Fibroblast of the aortic adventitia (primary cell): Measurements from ENCODE around the gene GRIP2. TPM values are rescaled to one million over a fixed set of nuclear protein-coding genes. Genes with fewer than 3 reads are reported as not detected.

Experiments
- DNase-seq: peaks from one replicate; pipeline ENCODE4 v3.0.0-alpha.2; 2010; ENCODE audit warnings: low read depth
- H3K4me3 ChIP-seq: 2 replicates; pipeline ENCODE4 v1.5.1; 2011; ENCODE audit warnings: low read depth, mild to moderate bottlenecking, control low read depth, low read length, moderate library complexity
- CTCF ChIP-seq: IDR thresholded peaks from 2 replicates; pipeline ENCODE4 v1.5.1; 2011; ENCODE audit warnings: mild to moderate bottlenecking, low read length, control low read depth, inconsistent platforms; ENCODE audit not compliant: insufficient read depth
- total RNA-seq: library from RNA; depleted of rRNA; stranded (reverse); fragments of >200 nt; gene quantifications from 2 replicates; pipeline ENCODE4 v1.2.3, GENCODE V29; 2012; ENCODE audit warnings: low replicate concordance

GRIP2 gene
- total RNA-seq, 1 donor, result 0.90 TPM

GRCh38 chr3:14476583-14477265, 63.4 kb downstream of the GRIP2 start:
- no peak for TF ChIP-seq CTCF
- H3K4me3 ChIP-seq, result no peak overlapping the region
- no peak for DNase-seq

GRCh38 chr3:14475621-14476020, 64.5 kb downstream of the GRIP2 start:
- no peak for TF ChIP-seq CTCF
- no peak for DNase-seq
- no peak overlapping the region for H3K4me3 ChIP-seq

- no peak for TF ChIP-seq CTCF
- no peak for DNase-seq
- H3K4me3 ChIP-seq, result no peak overlapping the region
Measured at GRCh38 chr3:14474363-14475081, 65.6 kb downstream of the GRIP2 start.

- no peak overlapping the region for H3K4me3 ChIP-seq
- DNase-seq, result no peak
- TF ChIP-seq CTCF, result no peak
Measured at GRCh38 chr3:14473411-14473891, 66.7 kb downstream of the GRIP2 start.

- DNase-seq, result peak; percentile 86
- no peak for TF ChIP-seq CTCF
- H3K4me3 ChIP-seq, result no peak overlapping the region
Measured at GRCh38 chr3:14472471-14473351, 67.4 kb downstream of the GRIP2 start.

GRCh38 chr3:14471690-14472089, 68.5 kb downstream of the GRIP2 start:
- DNase-seq, result no peak
- no peak overlapping the region for H3K4me3 ChIP-seq
- TF ChIP-seq CTCF, result no peak
